Measurements from ENCODE around the gene JAM3.

JAM3 gene

DNA sequence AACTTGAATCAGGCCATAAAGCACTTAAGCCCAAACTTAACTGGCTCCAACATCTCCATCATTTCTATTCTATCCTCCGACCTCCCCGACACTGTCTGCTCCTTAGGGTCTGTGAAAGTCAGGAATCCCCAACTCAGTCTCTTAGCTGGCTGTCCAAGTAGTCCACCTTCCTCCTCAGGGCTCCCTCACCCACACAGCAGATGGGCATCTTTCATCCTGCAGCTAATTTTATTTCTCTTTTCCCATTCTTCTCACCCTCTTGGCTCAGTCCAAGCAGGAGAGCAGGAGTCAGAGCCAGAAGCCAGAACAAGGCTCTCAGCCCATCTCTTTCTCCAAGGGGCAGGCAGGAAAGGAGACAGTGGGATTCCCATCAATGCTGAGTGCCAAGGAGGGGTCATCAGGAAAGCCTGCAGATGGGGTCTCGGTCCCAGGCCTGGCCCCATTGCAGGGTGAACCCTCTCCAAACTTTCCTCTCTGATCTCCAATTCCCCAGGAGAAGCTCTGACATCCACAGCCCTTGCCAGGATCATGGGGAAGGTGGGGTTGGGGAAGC, 40.4 kb upstream of the JAM3 start:
- H3K36me3 ChIP-seq (ENCODE audit: low read depth), result no peaks in the 10 kb centered on the region
- no peaks in the 10 kb centered on the region for H3K27me3 ChIP-seq (ENCODE audit: insufficient read depth, poor library complexity, severe bottlenecking)
- no peak overlapping the region for H3K4me3 ChIP-seq (ENCODE audit: severe bottlenecking)
- H3K9me3 ChIP-seq (ENCODE audit: severe bottlenecking), result no peaks in the 10 kb centered on the region
- no peak overlapping the region for H3K27ac ChIP-seq (ENCODE audit: poor library complexity, severe bottlenecking)
- TF ChIP-seq, protein P1, sequence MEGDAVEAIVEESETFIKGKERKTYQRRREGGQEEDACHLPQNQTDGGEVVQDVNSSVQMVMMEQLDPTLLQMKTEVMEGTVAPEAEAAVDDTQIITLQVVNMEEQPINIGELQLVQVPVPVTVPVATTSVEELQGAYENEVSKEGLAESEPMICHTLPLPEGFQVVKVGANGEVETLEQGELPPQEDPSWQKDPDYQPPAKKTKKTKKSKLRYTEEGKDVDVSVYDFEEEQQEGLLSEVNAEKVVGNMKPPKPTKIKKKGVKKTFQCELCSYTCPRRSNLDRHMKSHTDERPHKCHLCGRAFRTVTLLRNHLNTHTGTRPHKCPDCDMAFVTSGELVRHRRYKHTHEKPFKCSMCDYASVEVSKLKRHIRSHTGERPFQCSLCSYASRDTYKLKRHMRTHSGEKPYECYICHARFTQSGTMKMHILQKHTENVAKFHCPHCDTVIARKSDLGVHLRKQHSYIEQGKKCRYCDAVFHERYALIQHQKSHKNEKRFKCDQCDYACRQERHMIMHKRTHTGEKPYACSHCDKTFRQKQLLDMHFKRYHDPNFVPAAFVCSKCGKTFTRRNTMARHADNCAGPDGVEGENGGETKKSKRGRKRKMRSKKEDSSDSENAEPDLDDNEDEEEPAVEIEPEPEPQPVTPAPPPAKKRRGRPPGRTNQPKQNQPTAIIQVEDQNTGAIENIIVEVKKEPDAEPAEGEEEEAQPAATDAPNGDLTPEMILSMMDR (IDR thresholded peaks at IDR 0.05; ENCODE audit: poor library complexity, severe bottlenecking), result no peak
- DNase-seq (ENCODE audit: low spot score), result no peak
- no peak for ATAC-seq (ENCODE audit: low read depth)
- H3K4me1 ChIP-seq (ENCODE audit: insufficient read depth, poor library complexity, severe bottlenecking), result peaks cover 29% of the 10 kb centered on the region

DNA sequence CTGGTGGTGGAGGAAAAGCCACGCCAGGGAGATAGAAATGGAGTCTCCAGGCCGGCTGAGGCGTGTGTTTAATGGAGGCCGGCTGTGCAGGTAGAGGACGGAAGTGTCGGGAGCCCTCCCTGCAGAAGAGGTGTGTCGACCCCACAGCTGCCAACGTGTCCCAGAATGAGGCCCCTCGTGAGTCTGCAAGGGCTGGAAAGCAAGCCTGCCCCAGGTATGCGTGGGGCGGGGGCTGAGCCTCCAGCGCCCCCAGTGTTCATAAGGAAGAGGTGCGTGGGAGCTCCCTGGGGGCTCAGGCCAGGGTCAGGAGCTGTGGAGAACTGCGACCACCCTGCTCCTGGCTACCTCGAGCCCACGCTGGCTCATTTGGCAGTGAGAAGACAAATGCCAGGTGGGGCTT, 38.0 kb upstream of the JAM3 start:
- no peak for DNase-seq (ENCODE audit: low spot score)
- Histone ChIP-seq H3K4me1 (ENCODE audit: insufficient read depth, poor library complexity, severe bottlenecking) (peaks cover 30% of the 10 kb centered on the region), H3K9me3 (ENCODE audit: severe bottlenecking) (no peaks in the 10 kb centered on the region), H3K4me3 (ENCODE audit: severe bottlenecking) (no peak overlapping the region), H3K36me3 (ENCODE audit: low read depth) (no peaks in the 10 kb centered on the region), H3K27ac (ENCODE audit: poor library complexity, severe bottlenecking) (no peak overlapping the region), H3K27me3 (ENCODE audit: insufficient read depth, poor library complexity, severe bottlenecking) (no peaks in the 10 kb centered on the region)
- ATAC-seq (ENCODE audit: low read depth), result no peak
- TF ChIP-seq, protein P1 (IDR thresholded peaks at IDR 0.05; ENCODE audit: poor library complexity, severe bottlenecking), result no peak

DNA sequence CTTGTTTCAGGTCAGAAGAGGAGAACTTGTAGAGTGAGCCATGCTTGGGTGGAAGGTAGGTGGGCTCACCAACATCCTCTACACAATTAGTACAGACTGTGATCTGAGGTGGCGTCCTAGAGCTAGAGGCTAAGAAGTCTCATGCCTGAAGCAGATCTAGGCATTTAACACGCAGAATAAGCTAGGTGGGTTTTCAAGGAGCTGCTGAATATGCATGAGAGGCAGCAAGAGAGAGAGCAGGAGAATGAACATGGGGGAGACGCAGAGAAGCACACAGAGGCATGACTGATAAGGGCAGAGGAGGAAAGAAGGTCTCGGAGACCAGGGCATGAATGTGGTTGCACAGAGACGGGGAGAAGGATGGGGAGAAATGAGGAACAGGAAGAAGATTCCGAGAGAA, 36.8 kb upstream of the JAM3 start:
- peaks cover 22% of the 10 kb centered on the region for H3K4me1 ChIP-seq (ENCODE audit: insufficient read depth, poor library complexity, severe bottlenecking)
- ATAC-seq (ENCODE audit: low read depth), result no peak
- no peaks in the 10 kb centered on the region for H3K27me3 ChIP-seq (ENCODE audit: insufficient read depth, poor library complexity, severe bottlenecking)
- no peaks in the 10 kb centered on the region for H3K9me3 ChIP-seq (ENCODE audit: severe bottlenecking)
- no peak overlapping the region for H3K4me3 ChIP-seq (ENCODE audit: severe bottlenecking)
- TF ChIP-seq, protein P1 (IDR thresholded peaks at IDR 0.05; ENCODE audit: poor library complexity, severe bottlenecking), result no peak
- no peak overlapping the region for H3K27ac ChIP-seq (ENCODE audit: poor library complexity, severe bottlenecking)
- H3K36me3 ChIP-seq (ENCODE audit: low read depth), result no peaks in the 10 kb centered on the region
- no peak for DNase-seq (ENCODE audit: low spot score)

DNA sequence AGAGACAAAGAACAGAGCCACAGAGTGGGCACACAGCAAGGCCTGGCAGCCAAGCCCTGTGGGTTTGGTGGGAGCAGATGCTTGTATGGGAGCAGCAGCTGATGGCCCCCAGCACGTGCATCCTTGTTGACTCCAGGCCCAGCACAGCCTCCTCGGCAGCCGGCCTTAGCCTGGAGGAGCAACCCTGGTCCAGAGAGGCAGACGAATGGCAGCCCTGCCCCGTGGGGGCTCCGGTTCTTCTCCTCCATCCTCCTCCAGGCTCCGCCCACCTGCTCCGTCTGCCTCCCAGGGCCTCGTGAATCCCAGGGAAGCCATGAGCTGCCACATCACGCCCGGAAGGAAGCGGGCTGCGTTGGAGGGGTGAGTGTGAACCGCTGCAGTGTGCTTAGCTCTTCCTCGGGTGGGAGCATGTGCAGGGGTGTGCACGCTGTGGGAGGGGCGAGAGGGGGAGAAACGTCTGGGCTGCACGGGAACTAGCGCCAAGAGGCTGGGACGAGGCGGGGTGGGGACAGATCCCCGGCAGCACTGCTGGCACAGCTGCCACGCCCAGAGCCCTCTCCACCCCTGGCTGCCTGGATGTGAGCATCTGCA, 36.3 kb upstream of the JAM3 start:
- H3K9me3 ChIP-seq (ENCODE audit: severe bottlenecking), result no peaks in the 10 kb centered on the region
- no peaks in the 10 kb centered on the region for H3K27me3 ChIP-seq (ENCODE audit: insufficient read depth, poor library complexity, severe bottlenecking)
- no peaks in the 10 kb centered on the region for H3K36me3 ChIP-seq (ENCODE audit: low read depth)
- TF ChIP-seq, protein P1 (IDR thresholded peaks at IDR 0.05; ENCODE audit: poor library complexity, severe bottlenecking), result no peak
- ATAC-seq (ENCODE audit: low read depth) (no peak), DNase-seq (ENCODE audit: low spot score) (no peak)
- no peak overlapping the region for H3K27ac ChIP-seq (ENCODE audit: poor library complexity, severe bottlenecking)
- no peak overlapping the region for H3K4me3 ChIP-seq (ENCODE audit: severe bottlenecking)
- peaks cover 24% of the 10 kb centered on the region for H3K4me1 ChIP-seq (ENCODE audit: insufficient read depth, poor library complexity, severe bottlenecking)

DNA sequence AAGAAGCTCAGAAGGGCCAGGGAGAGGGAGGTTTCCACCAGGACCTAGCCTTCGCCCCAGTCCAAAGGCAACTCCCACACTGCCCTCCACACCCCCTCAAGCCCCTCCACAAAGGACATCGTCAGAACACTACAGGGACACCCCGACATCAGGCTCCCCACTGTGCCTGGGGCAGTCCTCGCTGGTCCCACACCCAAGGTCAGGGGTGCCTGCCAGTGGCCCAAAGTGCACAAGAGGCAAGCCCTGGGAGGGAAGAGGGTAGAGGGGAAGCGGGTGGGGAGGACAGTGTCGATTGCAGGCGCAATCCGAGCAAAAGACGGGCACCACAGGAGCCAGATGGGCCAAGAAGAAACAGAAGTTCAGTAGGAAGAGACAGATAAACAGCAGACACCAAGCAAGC, 35.6 kb upstream of the JAM3 start:
- H3K27me3 ChIP-seq (ENCODE audit: insufficient read depth, poor library complexity, severe bottlenecking), result no peaks in the 10 kb centered on the region
- H3K9me3 ChIP-seq (ENCODE audit: severe bottlenecking), result no peaks in the 10 kb centered on the region
- TF ChIP-seq, protein P1 (IDR thresholded peaks at IDR 0.05; ENCODE audit: poor library complexity, severe bottlenecking), result no peak
- no peaks in the 10 kb centered on the region for H3K36me3 ChIP-seq (ENCODE audit: low read depth)
- no peak overlapping the region for H3K27ac ChIP-seq (ENCODE audit: poor library complexity, severe bottlenecking)
- H3K4me1 ChIP-seq (ENCODE audit: insufficient read depth, poor library complexity, severe bottlenecking), result peaks cover 27% of the 10 kb centered on the region
- ATAC-seq (ENCODE audit: low read depth), result no peak
- H3K4me3 ChIP-seq (ENCODE audit: severe bottlenecking), result no peak overlapping the region
- DNase-seq (ENCODE audit: low spot score), result no peak
